GM12892 (cell line): Measurements from ENCODE around the gene TGM1.

Source experiments
- POLR2A ChIP-seq: IDR thresholded peaks from 2 replicates; pipeline ENCODE4 v1.6.1; 2011; ENCODE audit warnings: low read depth, low read length, control low read depth
- POLR2AphosphoS5 ChIP-seq: IDR thresholded peaks from 2 replicates; pipeline ENCODE4 v1.6.1; 2011; ENCODE audit warnings: low read depth, low read length, control low read depth
- TAF1 ChIP-seq: IDR thresholded peaks from 2 replicates; pipeline ENCODE4 v1.6.1; 2011; ENCODE audit warnings: low read depth, mild to moderate bottlenecking, control low read depth, low read length, borderline replicate concordance

GRCh38 chr14:24207625-24208024 lies 55.4 kb downstream of the TGM1 start:
- TF ChIP-seq POLR2AphosphoS5 (no peak), POLR2A (no peak), TAF1 (no peak)
